Measurements from ENCODE around the gene RGS12. TPM values are rescaled to one million over a fixed set of nuclear protein-coding genes. Genes with fewer than 3 reads are reported as not detected.
A peak's percentile ranks its signal among the peaks of the same experiment; 100 is the strongest.

Gene RGS12
- total RNA-seq, 2 donors from 2014 or later = 45.2 to 48.6 TPM

DNA sequence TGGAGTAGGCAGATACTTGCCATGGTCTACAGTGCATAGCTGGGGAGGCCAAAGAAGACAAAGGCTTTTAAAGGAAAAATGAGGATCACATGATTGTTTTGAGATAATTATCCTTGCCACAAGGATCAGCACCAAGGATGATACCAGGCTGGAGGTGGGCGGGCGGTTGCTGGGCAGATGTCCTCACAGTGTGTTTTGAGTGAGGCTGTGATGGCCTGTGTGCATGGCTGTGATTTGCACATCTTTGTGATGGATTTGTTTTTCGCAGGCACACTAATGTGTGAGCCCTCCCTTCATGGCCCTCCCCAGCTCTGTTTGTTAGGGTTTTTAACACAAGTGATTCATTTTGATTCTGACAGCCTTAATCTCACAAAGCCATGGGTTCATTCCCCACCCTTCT, 46.8 kb downstream of the RGS12 start:
- Histone ChIP-seq H3K4me1 (ENCODE audit: control insufficient read depth, insufficient read depth, low read length) (peaks cover 3% of the 10 kb centered on the region), H3K9ac (ENCODE audit: extremely low read depth, low read length, poor library complexity, severe bottlenecking) (no peak overlapping the region), H3K27ac (ENCODE audit: low read depth, low read length) (no peak overlapping the region), H3K9me3 (ENCODE audit: control insufficient read depth, low read length) (no peaks in the 10 kb centered on the region), H3K4me3 (ENCODE audit: low read length) (no peak overlapping the region), H3K27me3 (ENCODE audit: control insufficient read depth, insufficient read depth, low read length, poor library complexity, severe bottlenecking) (no peaks in the 10 kb centered on the region), H3K36me3 (ENCODE audit: control insufficient read depth, insufficient read depth, low read length) (peaks cover 5% of the 10 kb centered on the region)
- DNase-seq = no peak
- Mint-ChIP-seq H3K27me3 (ENCODE audit: insufficient read depth) (no peaks in the 10 kb centered on the region), H3K4me1 (peaks cover 11% of the 10 kb centered on the region), H3K36me3 (ENCODE audit: low read depth) (peaks cover 11% of the 10 kb centered on the region), H3K4me3 (no peak overlapping the region), H3K9me3 (no peaks in the 10 kb centered on the region), H3K27ac (peak overlapping the region; percentile 37)
- TF ChIP-seq, protein P1, sequence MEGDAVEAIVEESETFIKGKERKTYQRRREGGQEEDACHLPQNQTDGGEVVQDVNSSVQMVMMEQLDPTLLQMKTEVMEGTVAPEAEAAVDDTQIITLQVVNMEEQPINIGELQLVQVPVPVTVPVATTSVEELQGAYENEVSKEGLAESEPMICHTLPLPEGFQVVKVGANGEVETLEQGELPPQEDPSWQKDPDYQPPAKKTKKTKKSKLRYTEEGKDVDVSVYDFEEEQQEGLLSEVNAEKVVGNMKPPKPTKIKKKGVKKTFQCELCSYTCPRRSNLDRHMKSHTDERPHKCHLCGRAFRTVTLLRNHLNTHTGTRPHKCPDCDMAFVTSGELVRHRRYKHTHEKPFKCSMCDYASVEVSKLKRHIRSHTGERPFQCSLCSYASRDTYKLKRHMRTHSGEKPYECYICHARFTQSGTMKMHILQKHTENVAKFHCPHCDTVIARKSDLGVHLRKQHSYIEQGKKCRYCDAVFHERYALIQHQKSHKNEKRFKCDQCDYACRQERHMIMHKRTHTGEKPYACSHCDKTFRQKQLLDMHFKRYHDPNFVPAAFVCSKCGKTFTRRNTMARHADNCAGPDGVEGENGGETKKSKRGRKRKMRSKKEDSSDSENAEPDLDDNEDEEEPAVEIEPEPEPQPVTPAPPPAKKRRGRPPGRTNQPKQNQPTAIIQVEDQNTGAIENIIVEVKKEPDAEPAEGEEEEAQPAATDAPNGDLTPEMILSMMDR (conservative IDR thresholded peaks at IDR 0.05) = no peak
- whole genome bisulfite sequencing, 2 experiments (ENCODE audit: insufficient coverage in 1 of 2, insufficient read length in 1 of 2) = 87% methylated on average over 3 of the region's 3 CpGs; no CpG with 5 or more reads in 1 of the 2 experiments

DNA sequence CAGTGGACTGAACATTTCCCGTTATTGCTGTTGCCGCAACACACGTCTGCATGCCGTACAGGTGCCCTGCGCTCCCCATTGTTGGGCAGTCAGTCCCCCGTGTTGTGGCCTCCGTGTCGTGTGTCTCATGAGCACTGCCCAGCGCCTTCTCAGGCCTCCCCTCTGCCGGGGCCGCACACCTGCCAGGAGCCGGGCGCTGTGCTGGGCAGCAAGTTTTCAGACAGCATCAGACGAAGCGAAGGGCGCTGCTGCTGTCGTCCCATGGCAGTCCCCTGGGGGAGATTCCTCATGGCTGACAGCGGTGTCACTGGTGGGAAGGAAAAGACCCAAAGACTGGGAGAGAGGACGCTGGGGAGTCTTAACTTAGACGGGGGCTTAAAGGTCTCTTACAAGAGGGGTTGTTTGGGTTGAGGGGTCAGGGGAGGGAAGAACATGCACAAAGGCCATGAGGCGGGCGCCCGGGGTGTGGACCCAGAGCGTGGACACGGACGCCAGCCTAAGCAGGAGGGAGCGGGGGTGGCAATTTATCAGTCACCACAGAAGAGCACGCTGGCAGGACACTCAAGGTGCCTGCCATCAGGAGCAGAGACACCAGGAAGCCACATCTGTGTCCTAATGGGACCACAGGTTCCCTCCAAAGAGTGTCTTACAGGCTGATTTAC, 47.3 kb downstream of the RGS12 start:
- Histone ChIP-seq H3K36me3 (ENCODE audit: control insufficient read depth, insufficient read depth, low read length) (peaks cover 5% of the 10 kb centered on the region), H3K27me3 (ENCODE audit: control insufficient read depth, insufficient read depth, low read length, poor library complexity, severe bottlenecking) (no peaks in the 10 kb centered on the region), H3K9me3 (ENCODE audit: control insufficient read depth, low read length) (no peaks in the 10 kb centered on the region), H3K27ac (ENCODE audit: low read depth, low read length) (peak overlapping the region; percentile 32), H3K4me1 (ENCODE audit: control insufficient read depth, insufficient read depth, low read length) (peaks cover 3% of the 10 kb centered on the region), H3K4me3 (ENCODE audit: low read length) (no peak overlapping the region), H3K9ac (ENCODE audit: extremely low read depth, low read length, poor library complexity, severe bottlenecking) (no peak overlapping the region)
- H3K4me3 Mint-ChIP-seq = no peak overlapping the region
- H3K4me1 Mint-ChIP-seq = peaks cover 11% of the 10 kb centered on the region
- TF ChIP-seq, protein P1 (conservative IDR thresholded peaks at IDR 0.05) = no peak
- 94 to 96% methylated on average over 26 to 28 of the region's 28 CpGs for WGBS, 2 experiments (ENCODE audit: insufficient coverage in 1 of 2, insufficient read length in 1 of 2)
- H3K27ac Mint-ChIP-seq = peak overlapping the region; percentile 37
- DNase-seq = no peak
- no peaks in the 10 kb centered on the region for H3K9me3 Mint-ChIP-seq
- H3K27me3 Mint-ChIP-seq (ENCODE audit: insufficient read depth) = no peaks in the 10 kb centered on the region
- H3K36me3 Mint-ChIP-seq (ENCODE audit: low read depth) = peaks cover 11% of the 10 kb centered on the region

DNA sequence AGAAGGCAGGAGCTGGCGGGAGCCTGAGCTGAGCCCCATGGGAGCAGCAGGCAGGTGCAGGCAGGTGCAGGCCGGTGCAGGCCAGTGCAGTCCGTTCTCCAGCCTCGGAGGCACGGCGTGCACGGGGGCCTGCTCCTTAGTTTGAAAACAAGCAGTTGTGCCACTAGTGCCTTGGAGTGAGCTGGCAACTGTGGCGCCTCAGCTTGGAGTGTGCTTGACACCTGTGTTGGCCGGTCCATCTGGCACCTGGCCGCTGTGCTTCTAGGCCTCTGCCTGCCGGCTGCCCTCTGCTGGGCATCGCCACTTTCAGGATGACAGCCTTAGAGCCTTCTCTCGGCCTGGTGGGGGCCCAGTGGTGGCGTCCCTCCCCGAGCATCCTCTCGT, 47.9 kb downstream of the RGS12 start:
- TF ChIP-seq, protein P1 (conservative IDR thresholded peaks at IDR 0.05) = peak; percentile 22
- peaks cover 5% of the 10 kb centered on the region for H3K36me3 ChIP-seq (ENCODE audit: control insufficient read depth, insufficient read depth, low read length)
- DNase-seq = no peak
- no peak overlapping the region for H3K4me3 Mint-ChIP-seq
- H3K36me3 Mint-ChIP-seq (ENCODE audit: low read depth) = peaks cover 11% of the 10 kb centered on the region
- 93% methylated on average over 16 of the region's 16 CpGs for WGBS, 2 experiments (ENCODE audit: insufficient coverage in 1 of 2, insufficient read length in 1 of 2)
- no peak overlapping the region for H3K27ac Mint-ChIP-seq
- H3K9me3 ChIP-seq (ENCODE audit: control insufficient read depth, low read length) = no peaks in the 10 kb centered on the region
- H3K27ac ChIP-seq (ENCODE audit: low read depth, low read length) = no peak overlapping the region
- no peaks in the 10 kb centered on the region for H3K27me3 ChIP-seq (ENCODE audit: control insufficient read depth, insufficient read depth, low read length, poor library complexity, severe bottlenecking)
- no peak overlapping the region for H3K9ac ChIP-seq (ENCODE audit: extremely low read depth, low read length, poor library complexity, severe bottlenecking)
- H3K9me3 Mint-ChIP-seq = no peaks in the 10 kb centered on the region
- H3K4me3 ChIP-seq (ENCODE audit: low read length) = no peak overlapping the region
- peaks cover 3% of the 10 kb centered on the region for H3K4me1 ChIP-seq (ENCODE audit: control insufficient read depth, insufficient read depth, low read length)
- no peaks in the 10 kb centered on the region for H3K27me3 Mint-ChIP-seq (ENCODE audit: insufficient read depth)
- H3K4me1 Mint-ChIP-seq = peaks cover 11% of the 10 kb centered on the region

Measured in endodermal cell (in vitro differentiated cells).